Progenitor cell of endocrine pancreas (in vitro differentiated cells): ENCODE results near the gene LSS. TPM values are rescaled to one million over a fixed set of nuclear protein-coding genes. Genes with fewer than 3 reads are reported as not detected.

Experiments used
- DNase-seq: peaks from one replicate; pipeline ENCODE4 v3.0.0; 2021; ENCODE audit warnings: low spot score; ENCODE audit not compliant: unreplicated experiment
- H3K27ac Mint-ChIP-seq: 2 replicates; pipeline ENCODE4 v1.8.0; 2021; ENCODE audit warnings: mild to moderate bottlenecking, moderate library complexity, mixed read lengths
- H3K27me3 Mint-ChIP-seq: 2 replicates; pipeline ENCODE4 v1.8.0; 2021; ENCODE audit warnings: mixed read lengths
- H3K36me3 Mint-ChIP-seq: 2 replicates; pipeline ENCODE4 v1.8.0; 2022; ENCODE audit warnings: mixed read lengths; ENCODE audit not compliant: insufficient read depth
- H3K4me1 Mint-ChIP-seq: 2 replicates; pipeline ENCODE4 v1.8.0; 2021; ENCODE audit warnings: low read depth, mixed read lengths
- H3K4me3 Mint-ChIP-seq: 2 replicates; pipeline ENCODE4 v1.8.0; 2021; ENCODE audit warnings: low read depth, mild to moderate bottlenecking, moderate library complexity, mixed read lengths
- H3K9me3 Mint-ChIP-seq: 2 replicates; pipeline ENCODE4 v1.8.0; 2021; ENCODE audit warnings: low read depth, mixed read lengths
- total RNA-seq: library from RNA; stranded (reverse); gene quantifications from 2 replicates; pipeline ENCODE4 v1.2.1, GENCODE V29; 2021
- TF ChIP-seq, protein P1 (sequence below): fragments of 200-600 bp; sonication (generic); IDR thresholded peaks from one replicate; pipeline ENCODE4 v1.5.0; 2021; ENCODE audit warnings: antibody characterized with exemption, mild to moderate bottlenecking; ENCODE audit not compliant: unreplicated experiment

LSS gene
- total RNA-seq, 1 donor from 2014 or later: 145 TPM

DNA sequence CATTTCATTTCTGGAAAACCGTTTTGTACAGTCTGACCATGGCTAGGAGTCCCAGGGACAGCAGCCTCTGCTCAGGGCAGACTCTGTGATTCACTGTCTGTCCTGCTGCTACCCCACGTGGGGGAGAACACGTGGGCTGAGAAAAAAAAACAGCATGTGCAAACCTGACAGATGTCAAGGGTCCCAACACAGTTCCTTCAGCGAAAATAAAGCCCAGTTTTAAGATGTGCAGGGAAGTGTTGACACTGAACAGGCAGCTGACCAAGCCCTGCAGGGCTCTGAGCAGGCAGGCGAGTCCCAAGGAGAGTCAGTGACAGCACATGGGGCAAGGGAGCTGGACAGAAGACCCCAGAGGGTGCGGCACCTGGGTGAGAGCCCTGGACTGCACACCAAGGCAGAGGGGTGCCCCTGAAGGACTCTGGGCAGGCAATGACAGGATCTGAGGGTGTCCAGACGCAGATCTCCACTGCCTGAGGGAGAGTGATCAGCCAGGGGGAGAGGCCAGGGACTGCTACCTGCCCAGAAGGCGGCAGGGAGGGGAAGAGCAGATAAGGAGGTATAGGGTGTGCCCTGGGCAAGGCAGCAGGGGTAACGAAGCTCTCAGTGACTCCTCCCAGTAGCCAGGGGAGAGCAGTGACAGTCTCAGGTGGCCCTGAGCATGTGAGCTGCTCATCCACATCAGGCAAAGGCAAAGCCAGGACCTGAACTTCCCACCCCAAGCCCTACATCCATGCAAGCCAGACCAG lies 39.2 kb downstream of the LSS start:
- H3K27ac Mint-ChIP-seq: peak overlapping the region; percentile 82
- H3K4me1 Mint-ChIP-seq: peaks cover 2% of the 10 kb centered on the region
- no peak for DNase-seq
- H3K27me3 Mint-ChIP-seq: no peaks in the 10 kb centered on the region
- H3K36me3 Mint-ChIP-seq: peaks cover 10% of the 10 kb centered on the region
- TF ChIP-seq, protein P1, sequence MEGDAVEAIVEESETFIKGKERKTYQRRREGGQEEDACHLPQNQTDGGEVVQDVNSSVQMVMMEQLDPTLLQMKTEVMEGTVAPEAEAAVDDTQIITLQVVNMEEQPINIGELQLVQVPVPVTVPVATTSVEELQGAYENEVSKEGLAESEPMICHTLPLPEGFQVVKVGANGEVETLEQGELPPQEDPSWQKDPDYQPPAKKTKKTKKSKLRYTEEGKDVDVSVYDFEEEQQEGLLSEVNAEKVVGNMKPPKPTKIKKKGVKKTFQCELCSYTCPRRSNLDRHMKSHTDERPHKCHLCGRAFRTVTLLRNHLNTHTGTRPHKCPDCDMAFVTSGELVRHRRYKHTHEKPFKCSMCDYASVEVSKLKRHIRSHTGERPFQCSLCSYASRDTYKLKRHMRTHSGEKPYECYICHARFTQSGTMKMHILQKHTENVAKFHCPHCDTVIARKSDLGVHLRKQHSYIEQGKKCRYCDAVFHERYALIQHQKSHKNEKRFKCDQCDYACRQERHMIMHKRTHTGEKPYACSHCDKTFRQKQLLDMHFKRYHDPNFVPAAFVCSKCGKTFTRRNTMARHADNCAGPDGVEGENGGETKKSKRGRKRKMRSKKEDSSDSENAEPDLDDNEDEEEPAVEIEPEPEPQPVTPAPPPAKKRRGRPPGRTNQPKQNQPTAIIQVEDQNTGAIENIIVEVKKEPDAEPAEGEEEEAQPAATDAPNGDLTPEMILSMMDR: no peak
- no peaks in the 10 kb centered on the region for H3K9me3 Mint-ChIP-seq
- H3K4me3 Mint-ChIP-seq: no peak overlapping the region

DNA sequence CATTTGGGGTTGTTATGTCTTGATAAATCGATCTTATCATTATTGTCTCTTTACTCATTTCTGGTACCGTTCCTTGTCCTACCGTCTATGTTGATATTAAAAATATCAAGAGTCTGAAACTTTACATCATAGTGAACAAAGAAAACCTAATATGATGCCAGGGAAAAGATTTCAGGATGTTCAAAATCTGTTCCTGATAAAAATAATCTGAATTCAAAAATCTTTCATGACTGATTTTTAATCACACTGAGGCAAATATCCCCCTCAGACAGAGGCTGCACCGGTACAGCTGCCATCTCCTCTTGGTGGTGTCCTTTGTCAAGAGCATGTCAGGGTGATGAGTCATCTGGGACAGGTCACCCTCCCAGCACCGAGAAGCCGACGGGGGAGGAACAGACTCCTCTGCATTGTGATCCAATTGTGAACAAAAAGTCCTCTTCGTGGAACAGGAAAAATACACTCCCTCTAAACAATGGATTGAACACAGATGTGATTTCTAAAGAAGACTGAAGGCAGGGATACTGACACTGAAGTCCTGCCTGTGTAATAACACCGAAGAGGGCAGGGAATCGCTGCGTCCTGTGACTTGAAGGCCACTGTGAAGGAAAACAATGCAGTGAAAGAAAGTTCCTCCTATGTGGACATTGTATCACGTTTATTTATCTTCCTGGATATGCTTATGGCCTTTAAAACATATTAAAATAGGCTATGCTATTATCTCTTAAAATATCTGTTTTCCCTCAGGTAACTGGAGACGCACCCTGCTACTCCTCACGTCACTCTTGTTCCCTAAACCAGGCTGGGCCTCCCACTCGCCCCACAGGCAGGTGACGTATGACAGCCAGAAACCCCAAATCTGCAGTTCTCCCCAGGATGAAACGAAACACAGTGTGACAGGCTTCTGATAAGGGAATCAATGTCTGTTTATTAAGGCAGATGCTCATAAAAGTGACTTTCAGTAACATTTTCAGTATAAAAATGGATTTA lies 40.1 kb downstream of the LSS start:
- H3K4me3 Mint-ChIP-seq: no peak overlapping the region
- TF ChIP-seq, protein P1: no peak
- peaks cover 2% of the 10 kb centered on the region for H3K4me1 Mint-ChIP-seq
- H3K9me3 Mint-ChIP-seq: no peaks in the 10 kb centered on the region
- peaks cover 5% of the 10 kb centered on the region for H3K36me3 Mint-ChIP-seq
- no peaks in the 10 kb centered on the region for H3K27me3 Mint-ChIP-seq
- peak overlapping the region; percentile 82 for H3K27ac Mint-ChIP-seq
- no peak for DNase-seq

DNA sequence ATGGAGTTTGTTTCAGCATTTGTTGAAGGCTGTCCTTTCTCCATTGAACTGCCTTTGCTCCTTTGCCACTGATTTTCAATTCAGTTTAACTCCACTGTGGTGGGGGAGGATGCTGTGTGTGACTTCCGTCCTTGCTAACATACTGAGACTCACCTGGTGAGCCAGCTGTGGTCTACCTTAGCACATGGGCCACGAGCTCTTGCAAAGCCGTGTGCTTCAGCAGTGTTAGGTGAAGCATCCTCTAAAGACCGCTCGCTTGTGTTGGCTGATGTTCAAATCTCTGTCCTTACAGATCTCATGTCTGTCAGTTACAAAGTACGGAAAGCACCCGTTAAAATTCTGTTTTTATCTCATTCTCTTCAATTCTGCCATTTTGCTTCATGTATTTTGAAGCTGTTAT lies 40.8 kb downstream of the LSS start:
- no peaks in the 10 kb centered on the region for H3K27me3 Mint-ChIP-seq
- H3K4me3 Mint-ChIP-seq: no peak overlapping the region
- H3K4me1 Mint-ChIP-seq: peaks cover 4% of the 10 kb centered on the region
- no peaks in the 10 kb centered on the region for H3K9me3 Mint-ChIP-seq
- no peak for DNase-seq
- H3K36me3 Mint-ChIP-seq: peaks cover 3% of the 10 kb centered on the region
- TF ChIP-seq, protein P1: no peak
- no peak overlapping the region for H3K27ac Mint-ChIP-seq

DNA sequence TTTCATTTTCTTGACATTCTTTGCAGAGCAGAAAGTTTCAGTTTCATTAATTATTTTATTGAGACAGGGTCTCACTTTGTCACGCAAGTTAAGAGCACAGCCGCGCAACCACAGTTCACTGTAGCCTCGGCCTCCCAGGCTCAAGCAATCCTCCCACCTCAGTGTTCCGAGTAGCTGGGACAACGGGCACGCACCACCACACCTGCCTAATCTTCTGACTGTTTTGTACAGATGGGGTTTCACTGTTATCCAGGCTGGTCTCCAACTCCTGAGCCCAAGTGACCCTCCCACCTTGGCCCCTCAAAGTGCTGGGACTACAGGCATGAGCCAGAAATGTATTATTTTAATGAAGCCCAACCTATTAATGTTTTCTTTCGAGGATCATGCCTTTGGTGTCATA lies 41.3 kb downstream of the LSS start:
- Mint-ChIP-seq H3K36me3 (peaks cover 3% of the 10 kb centered on the region), H3K27ac (no peak overlapping the region), H3K4me1 (peaks cover 4% of the 10 kb centered on the region), H3K9me3 (no peaks in the 10 kb centered on the region), H3K4me3 (no peak overlapping the region), H3K27me3 (no peaks in the 10 kb centered on the region)
- TF ChIP-seq, protein P1: no peak
- DNase-seq: no peak

DNA sequence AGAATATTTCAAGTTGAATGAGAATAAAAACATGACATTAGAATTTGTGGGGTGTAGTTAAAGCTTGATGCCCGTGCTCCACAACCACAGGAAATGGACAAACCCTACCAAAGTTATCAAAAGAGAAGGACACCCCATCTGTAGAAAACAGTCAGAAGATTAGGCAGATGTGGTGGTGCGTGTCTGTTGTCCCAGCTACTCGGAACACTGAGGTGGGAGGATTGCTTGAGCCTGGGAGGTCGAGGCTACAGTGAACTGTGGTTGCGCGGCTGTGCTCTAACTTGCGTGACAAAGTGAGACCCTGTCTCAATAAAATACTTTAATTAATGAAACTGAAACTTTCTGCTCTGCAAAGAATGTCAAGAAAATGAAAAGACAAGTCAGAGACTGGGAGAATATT lies 42.9 kb downstream of the LSS start:
- Mint-ChIP-seq H3K9me3 (no peaks in the 10 kb centered on the region), H3K4me1 (peaks cover 4% of the 10 kb centered on the region), H3K27me3 (no peaks in the 10 kb centered on the region), H3K27ac (no peak overlapping the region), H3K36me3 (peaks cover 3% of the 10 kb centered on the region), H3K4me3 (peak overlapping the region; percentile 88)
- no peak for DNase-seq
- TF ChIP-seq, protein P1: no peak
